K562 (cell line): ENCODE results near the gene BRCC3. TPM values are rescaled to one million over a fixed set of nuclear protein-coding genes. Genes with fewer than 3 reads are reported as not detected.

Source experiments
- BRF1 ChIP-seq: IDR thresholded peaks from 3 replicates; pipeline ENCODE4 v1.6.1; 2011; ENCODE audit warnings: borderline replicate concordance, mild to moderate bottlenecking; ENCODE audit not compliant: insufficient read length; ENCODE audit errors: extremely low read depth
- BRF2 ChIP-seq: IDR thresholded peaks from 3 replicates; pipeline ENCODE4 v1.6.1; 2011; ENCODE audit warnings: borderline replicate concordance, mild to moderate bottlenecking; ENCODE audit not compliant: insufficient read length, insufficient read depth
- CSDE1 ChIP-seq, 2 experiments: fragments of 450-650 bp; IDR thresholded peaks; 2 replicates each; pipeline ENCODE4 v1.6.1; 2016; ENCODE audit warnings: mild to moderate bottlenecking in 1 of 2
- DNMT1 ChIP-seq: fragments of 450-650 bp; IDR thresholded peaks from 2 replicates; pipeline ENCODE4 v1.6.1; 2016; ENCODE audit warnings: antibody characterized with exemption, mild to moderate bottlenecking
- EGR1 ChIP-seq: fragments of 450-650 bp; conservative IDR thresholded peaks from 2 replicates; pipeline ENCODE4 v1.6.1; 2017; ENCODE audit warnings: mild to moderate bottlenecking
- ELF1 ChIP-seq: fragments of 200-800 bp; sonication (Bioruptor generic); IDR thresholded peaks from 2 replicates; pipeline ENCODE4 v1.6.1; 2016; ENCODE audit warnings: missing genetic modification characterization, missing compliant biosample characterization
- FOSL1 ChIP-seq: fragments of 200-800 bp; sonication (Bioruptor generic); conservative IDR thresholded peaks from 2 replicates; pipeline ENCODE4 v1.6.1; 2016; ENCODE audit warnings: missing genetic modification characterization, missing compliant biosample characterization
- HNRNPK ChIP-seq: fragments of 200-400 bp; formaldehyde crosslinking; IDR thresholded peaks from one replicate; pipeline ENCODE4 v1.6.1; 2018; ENCODE audit warnings: mild to moderate bottlenecking, low read depth, low read length; ENCODE audit not compliant: poor library complexity, severe bottlenecking
- KAT2B ChIP-seq: IDR thresholded peaks from one replicate; pipeline ENCODE4 v1.6.1; 2012; ENCODE audit warnings: low read depth, mild to moderate bottlenecking, control low read depth, inconsistent platforms, low read length, moderate library complexity
- MED1 ChIP-seq: sonication (generic); formaldehyde crosslinking; IDR thresholded peaks from 2 replicates; pipeline ENCODE4 v1.8.1; 2023; ENCODE audit warnings: missing genetic modification reagents, borderline replicate concordance
- NKRF ChIP-seq: fragments of 450-650 bp; IDR thresholded peaks from 2 replicates; pipeline ENCODE4 v1.6.1; 2016; ENCODE audit warnings: borderline replicate concordance
- NR2C2 ChIP-seq, 2 experiments: fragments of 200-800 bp in 1 of 2; sonication (Bioruptor generic) in 1 of 2; sonication (generic) in 1 of 2; formaldehyde crosslinking in 1 of 2; IDR thresholded peaks; 2 replicates each; pipeline versions ENCODE4 v1.6.1 to v1.8.0; 2016 to 2022; ENCODE audit warnings: mild to moderate bottlenecking in 1 of 2, missing compliant biosample characterization in 1 of 2, missing genetic modification characterization in 1 of 2, missing genetic modification reagents in 1 of 2
- PHB ChIP-seq: fragments of 250-450 bp; sonication (Bioruptor Pico); IDR thresholded peaks from 2 replicates; pipeline ENCODE4 v1.5.0; 2021
- PHF20 ChIP-seq: fragments of 450-650 bp; IDR thresholded peaks from 2 replicates; pipeline ENCODE4 v1.6.1; 2018; ENCODE audit not compliant: partially characterized antibody
- RBM39 ChIP-seq: fragments of 200-400 bp; formaldehyde crosslinking; optimal IDR thresholded peaks from 2 replicates; pipeline ENCODE3; 2018; ENCODE audit warnings: low read depth, low read length
- RHOXF2B ChIP-seq: fragments of 250-450 bp; sonication (Bioruptor Pico); conservative IDR thresholded peaks from 2 replicates; pipeline ENCODE4 v1.5.1; 2021
- SIN3B ChIP-seq: fragments of 450-650 bp; IDR thresholded peaks from 2 replicates; pipeline ENCODE4 v1.6.1; 2017; ENCODE audit warnings: low read depth, mild to moderate bottlenecking, moderate library complexity
- SMAD2 ChIP-seq: fragments of 150-350 bp; IDR thresholded peaks from 2 replicates; pipeline ENCODE4 v1.6.1; 2014; ENCODE audit warnings: low read depth, mild to moderate bottlenecking, low read length
- SMARCA4 ChIP-seq: fragments of 450-650 bp; IDR thresholded peaks from 2 replicates; pipeline ENCODE4 v1.6.1; 2016
- SREBF1 ChIP-seq: fragments of 150-350 bp; IDR thresholded peaks from 2 replicates; pipeline ENCODE4 v1.6.1; 2014; ENCODE audit warnings: antibody characterized with exemption, low read depth, low read length, borderline replicate concordance
- TAF9B ChIP-seq: fragments of 450-650 bp; IDR thresholded peaks from 2 replicates; pipeline ENCODE4 v1.6.1; 2018; ENCODE audit warnings: mild to moderate bottlenecking; ENCODE audit not compliant: partially characterized antibody
- ZFPM2 ChIP-seq: fragments of 250-450 bp; sonication (Bioruptor Pico); IDR thresholded peaks from 2 replicates; pipeline ENCODE4 v1.5.1; 2022; ENCODE audit warnings: mild to moderate bottlenecking
- ZNF24 ChIP-seq: fragments of 450-650 bp; IDR thresholded peaks from 2 replicates; pipeline ENCODE4 v1.6.1; 2016
- ZNF408 ChIP-seq: fragments of 250-450 bp; sonication (Bioruptor Pico); IDR thresholded peaks from 2 replicates; pipeline ENCODE4 v1.4.0; 2020; ENCODE audit warnings: low read depth, mild to moderate bottlenecking, moderate library complexity
- ZNF551 ChIP-seq: fragments of 250-450 bp; sonication (Bioruptor Pico); IDR thresholded peaks from 2 replicates; pipeline ENCODE4 v1.5.0; 2021; ENCODE audit warnings: mild to moderate bottlenecking, moderate library complexity
- ZNF696 ChIP-seq: fragments of 250-450 bp; sonication (Bioruptor Pico); conservative IDR thresholded peaks from 2 replicates; pipeline ENCODE4 v1.4.0; 2020; ENCODE audit warnings: mild to moderate bottlenecking, moderate library complexity
- ZSCAN32 ChIP-seq: fragments of 450-650 bp; formaldehyde crosslinking; IDR thresholded peaks from 2 replicates; pipeline ENCODE4 v1.4.0; 2020; ENCODE audit warnings: mild to moderate bottlenecking, moderate library complexity
- polyA plus RNA-seq, 8 experiments: library from polyadenylated mRNA; depleted of rRNA in 4 of 8; stranded (reverse) in 5 of 8; unstranded in 3 of 8; fragments of >200 nt; fragmentation: Nextera tagmentation in 2 of 8; fragmentation: Illumina TruSeq in 1 of 8; extraction: Ambion mirVana in 2 of 8; extraction: Trizol in 1 of 8; gene quantifications; 2 replicates each; pipeline versions ENCODE4 v1.2.1 to v1.2.3, GENCODE V29; 2011 to 2014; ENCODE audit warnings: inconsistent platforms in 1 of 8, missing spikeins in 1 of 8
- total RNA-seq, 7 experiments: library from RNA; depleted of rRNA in 6 of 7; stranded (reverse); fragments of >200 nt in 6 of 7; fragmentation: Illumina TruSeq in 2 of 7; extraction: Trizol in 2 of 7; gene quantifications; 2 replicates each; pipeline versions ENCODE4 v1.2.1 to v1.2.3, GENCODE V29; 2011 to 2021; ENCODE audit warnings: low replicate concordance in 1 of 7
- TF ChIP-seq, protein P1 (sequence below): fragments of 250-450 bp; sonication (Bioruptor Pico); IDR thresholded peaks from 2 replicates; pipeline ENCODE4 v1.8.0; 2022; ENCODE audit warnings: moderate library complexity, mild to moderate bottlenecking, inconsistent platforms

BRCC3 gene
- total and polyA plus RNA-seq, 9 of the 15 experiments (the other 6 are each of a cell fraction or from before 2014, with no cell fraction given), result 9.6 to 44.8 (median 26.7) TPM

DNA sequence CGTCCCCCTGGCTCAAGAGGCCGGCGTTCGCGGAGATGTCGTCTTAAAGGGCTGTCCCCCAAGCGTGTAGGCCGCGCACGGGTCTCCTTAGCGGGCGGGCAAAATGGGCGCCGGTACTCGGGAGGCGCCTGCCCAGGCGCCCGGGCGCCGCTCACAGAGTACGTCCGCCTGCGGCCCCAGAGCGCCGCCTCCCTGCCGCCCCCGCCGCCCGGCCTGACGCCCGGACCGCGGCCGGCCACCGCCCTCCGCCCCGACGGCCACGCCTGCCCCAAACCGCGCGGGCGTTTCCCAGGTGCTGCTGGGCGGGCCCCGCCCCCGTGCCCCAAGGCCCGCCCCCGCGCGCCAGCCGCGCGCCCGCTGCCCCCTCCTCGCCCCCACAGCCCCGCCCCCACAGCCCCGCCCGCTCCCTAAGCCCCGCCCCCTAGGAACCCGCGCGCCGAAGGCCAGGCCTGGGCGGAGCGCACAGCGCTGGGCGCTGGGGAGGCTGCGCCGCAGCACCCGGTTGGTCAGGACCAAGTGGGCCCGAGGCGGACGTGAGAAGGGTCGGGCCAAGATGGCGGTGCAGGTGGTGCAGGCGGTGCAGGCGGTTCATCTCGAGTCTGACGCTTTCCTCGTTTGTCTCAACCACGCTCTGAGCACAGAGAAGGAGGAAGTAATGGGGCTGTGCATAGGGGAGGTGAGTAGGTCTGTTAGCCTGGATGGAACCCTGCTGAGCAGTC, at the start of gene BRCC3, which contains the start of the genes CMC4 and MTCP1 (continued):
- TF ChIP-seq DNMT1 (no peak), SREBF1 (no peak), ZNF408 (CRISPR knock-in tag) (no peak), ZNF551 (CRISPR knock-in tag) (no peak), TAF9B (peak; percentile 74), KAT2B (no peak), NKRF (peak; percentile 38; the same call in 1 of the 2 replicates), MED1 (CRISPR knock-in tag) (no peak), SMAD2 (no peak), ZNF696 (CRISPR knock-in tag) (no peak), EGR1 (peak; percentile 15; the same call in 1 of the 2 replicates), BRF1 (no peak), ZFPM2 (no peak), ZSCAN32 (no peak), FOSL1 (tag) (0 out of 2 replicates have a peak, but pooled peaks have one; percentile 19), HNRNPK (no peak), SMARCA4 (no peak), BRF2 (no peak), ELF1 (tag) (peak; percentile 68), NR2C2 (CRISPR knock-in tag; IDR thresholded peaks at IDR 0.05) (no peak), NR2C2 (tag; IDR thresholded peaks at IDR 0.05) (peak; percentile 27; the same call in 1 of the 2 replicates), RBM39 (no peak), PHB (no peak), SIN3B (peak; percentile 27; the same call in 1 of the 2 replicates), ZNF24 (no peak), PHF20 (peak; percentile 59), RHOXF2B (CRISPR knock-in tag) (no peak), CSDE1 (IDR thresholded peaks at IDR 0.05) (no peak)
- TF ChIP-seq, protein P1, sequence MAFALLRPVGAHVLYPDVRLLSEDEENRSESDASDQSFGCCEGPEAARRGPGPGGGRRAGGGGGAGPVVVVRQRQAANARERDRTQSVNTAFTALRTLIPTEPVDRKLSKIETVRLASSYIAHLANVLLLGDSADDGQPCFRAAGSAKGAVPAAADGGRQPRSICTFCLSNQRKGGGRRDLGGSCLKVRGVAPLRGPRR (CRISPR knock-in tag), result no peak
